Germinal center (tissue), 1 donor: ENCODE results near the gene ACP4.
"Not testable (repeated sequence)": the region's sequence is repeated elsewhere in the genome, so short reads cannot be mapped to it uniquely, and the experiment has no call there.

Experiments used
- DNase-seq: peaks from one replicate; pipeline ENCODE4 v3.0.0; 2012; ENCODE audit warnings: mixed read lengths, low spot score

ACP4 gene

GRCh38 chr19:50776131-50776530 lies 14.1 kb upstream of the ACP4 start:
- DNase-seq = no peak

- DNase-seq = no peak
These were observed 13.0 kb upstream of the ACP4 start for GRCh38 chr19:50777261-50777660.

- no peak for DNase-seq
These were observed 12.3 kb upstream of the ACP4 start for GRCh38 chr19:50777830-50778303.

GRCh38 chr19:50778906-50779430 lies 11.2 kb upstream of the ACP4 start:
- no peak for DNase-seq

- DNase-seq = no peak
These were observed 10.4 kb upstream of the ACP4 start for GRCh38 chr19:50779504-50780457.

- no peak for DNase-seq
These were observed 9.3 kb upstream of the ACP4 start for GRCh38 chr19:50780753-50781435.

- DNase-seq = not testable (repeated sequence)
These were observed 6.4 kb upstream of the ACP4 start for GRCh38 chr19:50783848-50784152.

GRCh38 chr19:50784710-50785109 lies 5.5 kb upstream of the ACP4 start:
- no peak for DNase-seq

- DNase-seq = no peak
These were observed 4.9 kb upstream of the ACP4 start for GRCh38 chr19:50785329-50785728.

- no peak for DNase-seq
These were observed 780 bp downstream of the ACP4 start for GRCh38 chr19:50790922-50791467.

- DNase-seq = no peak
These were observed 1.5 kb downstream of the ACP4 start for GRCh38 chr19:50791594-50792271.

GRCh38 chr19:50792272-50793250 lies 2.3 kb downstream of the ACP4 start:
- DNase-seq = no peak

GRCh38 chr19:50793558-50794065 lies 3.4 kb downstream of the ACP4 start:
- DNase-seq = no peak

GRCh38 chr19:50794074-50794875 lies 4.1 kb downstream of the ACP4 start:
- DNase-seq = no peak

- DNase-seq = no peak
These were observed 4.9 kb downstream of the ACP4 start for GRCh38 chr19:50794876-50795663.

- no peak for DNase-seq
These were observed 5.5 kb downstream of the ACP4 start for GRCh38 chr19:50795664-50796073.

- no peak for DNase-seq
These were observed 6.0 kb downstream of the ACP4 start for GRCh38 chr19:50796128-50796633.

- no peak for DNase-seq
These were observed 6.6 kb downstream of the ACP4 start for GRCh38 chr19:50796634-50797428.
